GM19193 (cell line): Measurements from ENCODE around the gene CBR3.

Source experiments
- POLR2A ChIP-seq: IDR thresholded peaks from 4 replicates; pipeline ENCODE4 v1.6.1; 2011; ENCODE audit not compliant: insufficient read depth, insufficient read length; ENCODE audit errors: extremely low read depth

CBR3 gene

DNA sequence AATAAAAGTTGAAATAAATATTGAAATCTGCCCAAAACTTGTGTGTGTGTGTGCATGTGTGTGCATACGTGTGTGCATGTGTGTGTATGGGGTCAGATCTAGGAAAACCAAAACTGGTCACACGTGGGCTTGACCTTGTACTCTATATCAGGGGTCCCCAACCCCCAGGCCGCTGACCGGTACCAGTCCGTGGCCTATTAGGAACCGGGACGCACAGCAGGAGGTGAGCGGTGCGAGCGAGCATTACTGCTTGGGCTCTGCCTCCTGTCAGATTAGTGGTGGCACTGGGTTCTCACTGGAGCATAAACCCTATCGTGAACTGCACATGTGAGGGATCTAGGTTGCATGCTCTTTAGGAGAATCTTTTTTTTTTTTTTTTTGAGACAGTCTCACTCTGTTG lies 30.5 kb downstream of the CBR3 start:
- TF ChIP-seq POLR2A: no peak

DNA sequence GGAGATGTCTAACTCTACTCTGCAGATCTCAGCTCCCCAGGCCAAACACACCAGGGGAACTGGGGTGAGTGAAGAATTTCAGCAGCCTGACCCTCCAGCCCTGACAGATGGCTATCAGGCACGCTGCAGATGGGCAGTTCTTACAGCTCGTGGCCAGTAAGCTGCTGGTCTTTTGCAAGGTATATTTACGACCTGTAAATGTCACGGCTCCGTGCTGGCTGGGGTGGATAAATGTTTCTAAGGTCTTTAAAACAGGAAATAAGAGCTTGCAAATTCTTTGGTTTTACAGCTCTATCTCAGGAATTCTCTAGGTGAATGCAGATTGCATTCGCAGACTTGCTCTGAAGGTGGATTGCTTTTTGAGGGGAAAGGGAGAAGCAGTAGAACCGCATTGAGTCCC lies 31.8 kb downstream of the CBR3 start:
- no peak for TF ChIP-seq POLR2A

DNA sequence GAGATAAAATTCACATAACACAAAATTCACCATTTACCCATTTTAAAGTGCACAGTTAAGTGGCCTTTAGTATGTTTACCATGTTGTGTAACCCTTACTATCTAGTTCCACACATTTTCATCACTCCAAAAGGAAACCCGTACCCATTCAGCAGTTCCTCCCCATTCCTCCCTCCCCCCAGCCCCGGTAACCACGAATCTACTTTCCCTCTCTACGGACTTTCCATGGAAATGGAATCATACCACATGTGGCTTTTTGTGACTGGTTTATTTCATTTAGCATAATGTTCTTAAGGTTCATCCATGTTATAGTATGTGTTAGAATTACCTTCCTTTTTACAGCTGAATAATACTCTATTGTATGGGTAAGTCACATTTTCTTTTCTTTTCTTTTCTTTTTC lies 32.7 kb downstream of the CBR3 start:
- TF ChIP-seq POLR2A: no peak

DNA sequence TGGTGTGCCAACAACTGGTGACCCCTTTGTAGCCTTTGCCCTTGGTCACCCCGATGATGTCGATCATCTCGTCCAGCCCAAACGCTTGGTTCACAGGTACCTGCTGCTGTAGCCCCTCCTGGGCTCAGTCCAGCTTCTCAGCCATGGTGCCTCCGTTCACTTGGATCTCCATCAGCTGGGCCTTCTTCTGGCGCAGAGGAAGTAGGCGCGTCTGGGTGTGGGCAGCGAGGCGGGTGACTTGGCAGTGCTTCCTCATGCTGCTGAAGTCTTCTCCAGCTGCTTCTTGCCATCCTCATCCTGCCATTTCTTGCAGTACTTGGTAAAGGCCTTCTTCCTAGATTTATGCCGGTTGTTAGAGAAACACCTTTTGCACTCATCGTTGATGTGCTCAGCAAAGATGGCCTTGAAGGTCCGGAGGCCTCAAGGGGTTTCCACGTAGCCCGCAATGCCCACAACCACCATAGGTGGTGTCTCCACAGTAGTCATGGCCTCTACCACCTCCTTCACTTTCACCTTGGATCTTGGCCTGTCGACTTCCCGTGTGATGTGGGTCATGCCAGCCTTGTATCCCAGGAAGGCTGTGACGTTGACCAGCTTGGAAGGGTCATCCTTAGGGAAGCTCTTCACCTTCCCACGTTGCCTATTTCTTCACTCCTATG lies 34.7 kb downstream of the CBR3 start:
- no peak for TF ChIP-seq POLR2A

DNA sequence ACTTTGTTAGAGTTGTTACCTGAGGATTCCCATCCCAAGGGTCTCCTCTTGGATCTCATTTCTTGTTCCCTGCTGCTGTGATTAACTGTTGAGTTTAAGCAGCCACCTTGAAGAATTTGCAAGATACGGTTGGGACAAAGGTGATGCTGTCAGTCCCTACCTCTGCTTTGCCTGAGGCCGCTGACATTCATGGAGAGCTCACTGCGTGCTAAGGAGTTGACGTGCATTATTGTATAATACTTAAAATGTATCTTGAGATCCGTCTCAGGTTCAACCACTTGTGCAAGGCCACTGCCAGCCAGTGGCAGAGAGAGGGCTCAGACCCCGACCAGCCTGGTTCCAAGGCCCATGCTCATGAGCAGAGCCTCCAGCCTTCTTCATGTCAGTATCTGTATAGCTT lies 35.9 kb downstream of the CBR3 start:
- no peak for TF ChIP-seq POLR2A

DNA sequence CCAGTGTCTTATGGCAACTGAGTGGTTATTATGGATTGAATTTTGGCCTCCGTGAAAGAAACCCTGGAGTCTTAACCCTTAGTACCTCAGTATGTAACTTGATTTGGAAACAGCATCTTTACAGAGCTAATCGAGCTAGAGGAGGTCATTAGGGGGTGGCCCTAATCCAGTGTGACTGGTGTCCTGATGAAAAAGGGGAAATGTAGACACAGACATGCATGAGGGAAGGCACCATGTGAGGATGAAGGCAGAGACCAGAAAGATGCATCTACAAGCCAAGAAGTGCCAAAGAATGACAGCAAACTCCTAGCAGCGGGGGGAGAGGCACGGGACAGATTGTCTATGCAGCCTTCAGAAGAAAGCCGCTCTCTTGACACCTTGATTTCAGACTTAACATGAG lies 36.5 kb downstream of the CBR3 start:
- TF ChIP-seq POLR2A: no peak

DNA sequence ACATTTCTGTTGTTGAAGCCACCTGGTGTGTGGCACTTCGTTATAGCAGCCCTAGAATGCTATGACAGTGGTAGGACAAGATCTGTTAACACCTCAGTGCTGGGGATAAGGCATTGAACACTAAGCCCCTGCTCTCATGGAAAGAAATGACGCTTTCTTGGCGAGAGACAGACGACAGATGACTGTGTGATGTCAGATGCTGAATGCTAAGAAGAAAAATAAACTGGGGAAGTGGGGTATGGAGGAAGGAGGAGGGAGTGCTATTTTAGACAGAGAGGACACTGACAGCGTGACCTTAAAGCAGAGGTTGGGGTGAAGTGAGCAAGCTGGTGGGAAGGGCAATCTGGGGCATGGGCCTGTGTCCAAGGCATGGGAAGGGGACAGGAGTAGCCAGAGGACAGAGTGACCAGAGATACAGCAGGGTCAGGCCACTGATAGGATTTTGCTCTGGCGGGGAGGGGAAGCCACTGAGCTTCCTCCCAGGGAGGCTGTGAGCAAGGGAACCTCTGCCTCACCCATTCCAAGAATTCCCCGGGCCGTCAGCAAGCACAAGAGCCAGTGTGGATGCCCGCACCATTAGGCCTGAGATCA lies 37.0 kb downstream of the CBR3 start:
- no peak for TF ChIP-seq POLR2A

DNA sequence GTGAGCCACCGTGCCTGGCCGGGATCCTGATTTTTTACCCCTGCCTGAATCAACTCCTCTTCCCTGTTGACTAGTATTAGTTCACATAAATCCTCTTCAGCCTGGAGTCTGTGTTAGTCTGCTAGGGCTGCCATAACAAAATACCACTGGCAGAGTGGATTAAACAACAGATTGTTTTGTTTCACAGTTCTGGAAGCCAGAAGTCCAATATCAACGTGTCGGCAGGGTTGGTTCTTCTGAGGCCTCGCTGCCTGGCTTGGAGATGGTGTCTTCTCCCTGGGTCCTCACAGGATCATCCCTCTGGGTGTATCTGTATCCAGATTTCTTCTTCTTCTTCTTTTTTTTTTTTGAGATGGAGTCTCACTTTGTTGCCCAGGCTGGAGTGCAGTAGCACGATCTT lies 39.9 kb downstream of the CBR3 start:
- no peak for TF ChIP-seq POLR2A

DNA sequence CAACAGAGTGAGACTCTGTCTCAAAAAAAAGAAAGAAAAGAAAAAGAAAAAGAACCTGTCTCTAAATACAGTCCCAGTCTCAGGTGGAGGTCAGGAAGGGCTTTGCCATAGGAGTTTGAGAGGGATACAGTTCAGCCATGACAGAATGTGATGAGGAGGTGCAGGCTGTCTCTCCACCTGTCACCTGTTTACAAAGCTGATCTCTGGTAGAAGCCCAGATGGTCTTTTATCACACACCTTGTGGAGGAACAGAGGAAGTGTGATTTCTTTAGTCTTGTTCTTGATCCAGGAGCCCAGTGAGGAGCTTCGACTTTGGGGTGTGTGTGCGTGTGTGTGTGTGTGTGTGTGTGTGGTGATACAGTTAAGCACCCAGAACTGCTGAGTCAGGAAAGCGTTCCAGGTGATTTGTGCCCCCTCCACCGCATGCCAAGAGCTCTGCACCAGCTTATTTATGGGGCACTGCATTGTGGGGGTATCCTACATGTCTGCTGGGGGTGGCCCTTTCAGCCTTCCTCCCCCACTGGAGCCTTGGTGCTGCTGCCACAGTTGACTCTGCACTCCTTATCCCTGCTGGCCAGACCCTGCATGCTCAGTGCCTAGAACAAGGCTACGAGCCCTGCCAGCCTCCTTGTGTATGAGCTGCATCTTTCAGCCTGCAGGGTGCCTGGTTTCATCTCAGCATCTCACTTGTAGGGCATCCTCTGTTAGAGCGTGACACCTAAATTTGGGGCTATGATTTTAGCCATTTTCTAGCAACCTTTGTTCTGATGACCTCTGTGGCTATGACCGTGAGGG lies 41.1 kb downstream of the CBR3 start:
- no peak for TF ChIP-seq POLR2A

DNA sequence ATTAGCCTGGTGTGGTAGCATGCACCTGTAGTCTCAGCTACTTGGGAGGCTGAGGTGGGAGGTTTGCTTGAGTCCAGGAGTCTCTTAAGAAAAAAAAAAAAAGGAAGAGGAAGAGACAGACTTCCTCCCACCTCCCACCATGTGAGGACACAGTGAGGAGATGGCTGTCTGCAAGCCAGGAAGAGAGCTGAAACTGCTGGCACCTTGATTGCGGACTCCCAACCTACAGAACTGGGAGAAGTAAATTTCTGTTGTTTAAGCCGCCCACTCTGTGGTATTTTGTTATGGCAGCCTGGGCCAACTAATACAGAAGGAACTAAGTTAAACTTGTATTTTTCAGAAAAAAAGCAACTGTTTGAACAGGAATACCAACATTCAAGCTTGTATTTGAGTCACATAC lies 43.5 kb downstream of the CBR3 start:
- TF ChIP-seq POLR2A: no peak

DNA sequence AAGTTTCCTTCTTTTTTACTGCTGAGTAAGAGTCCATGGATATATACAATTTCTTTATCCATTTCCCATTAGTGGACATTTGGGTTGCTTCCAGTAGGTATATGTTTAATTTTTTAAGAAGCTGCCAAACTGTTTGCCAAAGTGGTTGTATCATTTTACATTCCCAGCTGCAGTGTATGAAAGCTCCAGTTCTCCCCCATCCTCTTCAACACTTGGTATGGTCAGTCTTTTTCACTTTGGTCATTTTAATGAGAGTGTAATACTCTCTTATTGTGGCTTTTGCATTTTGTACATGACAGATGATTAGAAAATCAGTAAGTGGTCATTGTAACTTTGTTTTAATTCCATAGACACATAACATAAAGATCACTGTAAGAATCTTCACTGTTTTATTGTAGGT lies 44.3 kb downstream of the CBR3 start:
- TF ChIP-seq POLR2A: no peak

DNA sequence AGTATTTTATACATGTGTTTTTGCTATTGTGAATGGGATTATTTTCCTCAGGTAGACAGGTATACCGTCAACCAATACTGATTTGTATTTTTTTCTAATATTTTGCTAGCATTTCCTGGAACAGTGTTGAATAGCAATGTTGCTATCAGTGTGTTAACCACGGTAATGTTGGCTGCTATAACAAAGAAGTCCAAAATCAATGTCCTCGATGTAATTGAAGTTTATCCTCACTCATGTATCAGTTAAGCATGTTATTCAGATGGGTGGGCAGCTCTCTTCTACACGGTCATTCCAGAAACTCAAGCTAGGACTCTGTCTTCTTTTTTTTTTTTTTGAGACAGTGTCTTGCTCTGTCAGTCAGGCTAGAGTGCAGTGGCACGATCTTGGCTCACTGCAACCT lies 46.1 kb downstream of the CBR3 start:
- no peak for TF ChIP-seq POLR2A

DNA sequence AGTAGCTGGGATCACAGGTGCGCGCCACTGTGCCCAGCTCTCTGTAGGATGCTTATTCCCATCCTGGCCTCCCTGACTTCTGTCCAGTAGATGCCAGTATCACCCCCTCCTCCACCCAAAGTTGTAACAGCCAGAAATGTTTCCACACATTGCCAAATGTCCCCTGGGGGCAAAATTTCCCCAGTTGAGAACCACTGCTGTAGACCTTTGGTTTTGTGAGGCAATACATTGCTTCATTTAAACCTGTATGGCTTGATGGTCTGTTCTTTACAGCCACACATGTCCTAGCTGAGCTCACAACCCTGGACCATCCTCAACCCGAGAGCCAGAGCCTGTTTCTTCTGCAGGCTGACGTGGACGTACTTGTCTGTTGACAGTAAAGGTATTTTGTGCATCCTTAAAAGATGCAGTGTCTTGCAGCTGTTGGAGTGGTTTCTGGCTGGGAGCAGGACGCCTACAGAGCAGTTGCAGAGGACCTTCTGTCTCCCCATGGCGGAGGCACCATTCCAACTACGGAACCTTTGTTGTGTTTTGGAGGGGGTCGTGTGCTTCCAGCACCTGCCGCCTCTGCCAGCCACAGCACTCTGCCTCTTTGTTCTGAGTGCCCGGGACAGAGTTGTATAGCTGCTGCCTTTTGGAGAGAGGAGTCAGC lies 48.4 kb downstream of the CBR3 start:
- no peak for TF ChIP-seq POLR2A

DNA sequence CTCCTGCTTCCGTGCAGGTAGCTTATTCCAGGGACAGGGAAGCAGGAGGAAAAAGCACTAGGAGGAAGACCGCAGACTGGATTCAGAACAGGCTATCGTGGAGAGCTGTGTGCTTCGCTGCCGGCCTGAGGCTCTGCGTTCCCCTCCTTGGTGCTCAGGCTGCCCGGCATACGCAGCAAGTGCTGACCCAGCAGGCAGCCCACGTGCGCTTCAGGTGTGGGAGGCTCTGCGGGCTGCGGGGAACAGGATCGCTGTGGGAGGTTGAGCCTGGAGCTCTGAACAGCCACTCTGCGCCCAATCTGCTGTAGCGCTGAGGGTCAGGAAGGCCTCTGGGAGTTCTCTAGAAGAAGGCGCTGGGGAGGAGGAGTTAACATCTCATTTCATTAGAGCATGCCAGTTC lies 49.7 kb downstream of the CBR3 start:
- TF ChIP-seq POLR2A: no peak

DNA sequence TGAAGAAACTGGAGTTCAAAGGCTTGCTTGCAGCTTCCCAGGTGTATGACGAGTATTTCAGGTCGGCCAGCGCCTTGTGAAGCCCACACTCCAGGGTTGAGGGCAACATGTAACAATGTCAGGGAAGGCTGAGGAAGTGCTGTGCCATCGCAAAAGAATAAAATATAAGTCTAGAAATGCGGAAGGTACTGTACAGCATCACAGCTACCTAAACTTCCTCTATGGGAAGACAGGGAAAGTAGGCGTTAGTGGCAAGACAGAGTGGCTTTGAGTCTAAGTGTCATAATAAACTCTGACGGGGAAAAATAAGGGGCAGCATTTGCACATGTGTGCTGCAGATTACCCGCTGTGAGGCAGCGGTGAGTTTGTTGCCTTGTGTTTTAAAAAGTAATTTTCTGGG lies 50.6 kb downstream of the CBR3 start:
- no peak for TF ChIP-seq POLR2A

DNA sequence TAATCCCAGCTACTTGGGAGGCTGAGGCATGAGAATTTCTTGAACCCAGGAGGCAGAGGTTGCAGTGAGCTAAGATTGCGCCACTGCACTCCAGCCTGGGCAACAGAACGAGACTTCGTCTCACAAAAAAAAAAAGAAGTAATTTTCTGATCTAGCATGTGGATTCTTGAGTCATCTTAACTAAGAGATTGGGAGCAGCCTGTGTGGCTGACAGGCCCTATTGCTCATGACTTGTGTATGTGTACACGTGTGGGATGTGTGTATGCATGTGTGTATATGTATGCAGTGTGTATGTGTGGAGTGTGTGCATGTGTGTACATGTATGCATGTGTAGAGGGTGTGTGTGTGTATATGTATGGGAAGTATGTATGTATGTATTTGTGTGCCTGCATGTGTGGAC lies 51.2 kb downstream of the CBR3 start:
- no peak for TF ChIP-seq POLR2A

DNA sequence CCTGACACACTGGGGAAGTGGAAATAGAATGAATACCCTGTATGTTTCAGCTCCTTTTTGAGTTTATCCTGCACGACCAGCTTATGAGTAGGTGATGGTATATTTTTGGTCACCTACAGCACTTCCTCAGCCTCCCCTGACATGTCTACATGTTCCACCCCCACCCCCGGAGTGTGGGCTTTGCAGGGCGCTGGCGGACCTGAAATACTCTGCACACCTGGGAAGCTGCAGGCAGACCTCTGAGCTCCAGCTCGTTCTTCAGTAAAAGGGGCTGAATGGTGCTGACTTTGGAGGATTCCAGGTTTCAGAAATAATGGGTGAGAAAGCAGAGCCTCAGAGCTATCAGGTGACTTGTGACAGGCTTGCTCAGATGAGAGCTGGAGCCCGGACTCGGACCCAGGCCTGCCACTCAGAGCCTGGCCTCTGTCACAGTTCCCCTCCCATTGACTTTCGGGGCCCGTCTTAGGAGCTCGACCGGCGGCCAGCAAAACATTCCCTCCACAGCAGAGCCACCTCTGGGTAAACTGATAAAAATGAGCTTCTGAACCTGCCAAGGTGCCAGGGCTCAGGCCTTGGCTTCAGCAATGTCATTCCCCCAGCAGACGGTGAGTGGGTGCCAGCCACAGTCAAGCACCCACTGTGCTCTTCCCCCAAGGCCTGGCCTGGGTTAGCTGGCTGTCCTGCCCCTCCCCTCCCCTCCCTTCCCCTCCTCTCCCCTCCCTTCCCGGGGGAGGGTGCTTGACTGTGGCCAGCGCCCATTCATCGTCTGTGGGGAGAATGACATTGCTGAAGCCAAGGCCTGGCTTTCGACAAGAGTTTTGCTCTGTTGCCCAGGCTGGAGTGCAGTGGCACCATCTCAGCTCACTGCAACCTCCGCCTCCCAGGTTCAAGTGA lies 51.9 kb downstream of the CBR3 start:
- TF ChIP-seq POLR2A: no peak
